GM12873 (cell line): Measurements from ENCODE around the gene BAHD1.

ENCODE experiments used
- CTCF ChIP-seq: IDR thresholded peaks from 2 replicates; pipeline ENCODE4 v1.5.1; 2012; ENCODE audit warnings: low read depth, mild to moderate bottlenecking, moderate library complexity, low read length, control low read depth; ENCODE audit not compliant: insufficient read depth; ENCODE audit errors: missing control alignments

The BAHD1 gene

DNA sequence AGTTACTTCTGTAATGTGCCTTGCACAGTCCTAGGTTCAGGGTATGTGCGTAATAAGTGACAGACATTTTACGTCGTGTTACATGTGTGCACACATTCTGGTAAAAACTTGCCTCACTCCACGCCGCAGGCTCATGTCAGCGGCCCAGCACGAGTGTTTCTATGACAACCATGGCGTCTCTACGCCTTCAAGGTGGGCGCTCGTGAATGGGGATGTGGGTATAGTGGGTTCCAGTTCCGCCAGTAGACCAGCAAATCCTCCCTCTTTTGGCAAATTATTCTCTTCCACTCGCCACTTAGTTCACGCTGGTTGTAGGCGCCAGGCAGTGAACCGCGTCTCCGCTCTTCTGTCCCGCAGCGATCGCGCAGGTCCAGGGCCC lies 70.3 kb downstream of the BAHD1 start:
- no peak for TF ChIP-seq CTCF

DNA sequence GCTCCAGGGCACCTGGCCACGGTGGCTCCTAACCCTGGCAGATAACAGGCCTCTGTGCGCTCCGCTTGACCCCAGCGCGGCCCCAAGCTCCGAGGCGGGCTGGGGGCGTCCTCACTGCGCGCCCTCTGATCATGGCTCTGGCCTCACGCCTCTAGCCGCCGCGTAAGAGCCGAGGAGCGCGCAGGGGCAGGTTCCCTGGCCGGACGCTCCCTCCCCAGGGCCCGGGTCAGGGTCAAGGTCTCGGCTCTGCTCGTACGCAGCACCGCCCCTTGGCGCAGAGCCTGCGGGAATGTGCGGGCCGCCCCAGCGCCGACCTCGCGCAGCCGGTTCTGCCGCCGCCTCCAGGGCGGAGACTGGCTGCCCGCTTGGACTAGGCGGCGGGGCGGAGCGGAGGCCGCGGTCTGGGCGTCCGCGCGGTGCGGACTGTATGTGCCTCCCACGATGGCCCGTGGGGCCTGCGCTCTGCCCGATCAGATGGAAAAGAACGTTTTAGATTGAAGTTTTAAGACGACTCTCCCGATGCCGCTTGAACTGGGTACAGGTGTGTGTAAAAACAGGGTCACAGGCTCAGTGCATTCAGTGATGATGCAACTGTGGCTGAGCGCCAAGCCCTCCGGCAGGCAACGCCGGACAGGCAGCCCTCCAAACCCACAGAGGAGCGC lies 70.8 kb downstream of the BAHD1 start:
- TF ChIP-seq CTCF: no peak

GRCh38 chr15:40512440-40512839 lies 71.7 kb downstream of the BAHD1 start:
- TF ChIP-seq CTCF: no peak

DNA sequence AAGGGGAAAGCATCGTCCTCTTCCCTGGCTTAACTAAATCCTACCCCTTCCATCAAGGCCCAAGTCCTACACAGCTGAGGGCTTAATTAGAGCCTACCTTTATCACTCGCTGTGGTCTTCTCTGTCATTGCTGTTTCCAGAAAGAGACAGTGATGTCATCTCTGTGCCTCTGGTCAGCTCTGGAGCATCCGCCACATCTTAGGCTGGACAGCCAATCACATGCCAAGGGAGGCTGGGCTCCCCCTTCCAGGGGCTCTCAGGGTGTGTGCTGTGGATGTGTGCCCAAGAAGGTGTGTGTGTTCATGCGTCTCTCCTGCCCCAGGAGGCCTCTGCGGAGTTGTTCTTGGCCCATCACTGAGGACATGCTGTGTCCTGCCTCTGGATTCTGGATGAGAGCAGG lies 72.9 kb downstream of the BAHD1 start:
- TF ChIP-seq CTCF: no peak

GRCh38 chr15:40516322-40516721 lies 75.6 kb downstream of the BAHD1 start:
- TF ChIP-seq CTCF: no peak
